SU-DHL-6 (cell line): Measurements from ENCODE around the gene PPP6R2.

ENCODE experiments used
- H2AFZ ChIP-seq: fragments of 200-600 bp; sonication (generic); 2 replicates; pipeline ENCODE4 v1.6.1; 2014; ENCODE audit warnings: low read depth, mild to moderate bottlenecking, moderate library complexity, mixed read lengths, antibody characterized with exemption, low read length; ENCODE audit not compliant: severe bottlenecking
- H3F3A ChIP-seq: fragments of 200-600 bp; shearing (Covaris generic); 2 replicates; pipeline ENCODE4 v1.6.0; 2016; ENCODE audit warnings: antibody characterized with exemption, mild to moderate bottlenecking; ENCODE audit not compliant: insufficient read depth
- H3K27ac ChIP-seq: fragments of 200-600 bp; sonication (generic); 2 replicates; pipeline ENCODE4 v1.5.1; 2016; ENCODE audit warnings: low read depth, mild to moderate bottlenecking, low read length, moderate library complexity, mixed read lengths
- H3K27me3 ChIP-seq: fragments of 200-600 bp; sonication (generic), shearing (Covaris generic); 2 replicates; pipeline ENCODE4 v1.6.0; 2014; ENCODE audit warnings: mild to moderate bottlenecking, low read length
- H3K36me3 ChIP-seq: fragments of 200-600 bp; sonication (generic); 2 replicates; pipeline ENCODE4 v1.6.1; 2014; ENCODE audit warnings: mild to moderate bottlenecking, low read length, mixed read lengths
- H3K4me2 ChIP-seq: fragments of 300-600, 200-600 bp; shearing (Covaris generic), sonication (generic); 2 replicates; pipeline ENCODE4 v1.6.0; 2014; ENCODE audit warnings: low read length, low read depth, mild to moderate bottlenecking; ENCODE audit not compliant: poor library complexity, severe bottlenecking
- H3K4me3 ChIP-seq: fragments of 200-600 bp; sonication (generic); 2 replicates; pipeline ENCODE4 v1.5.1; 2014; ENCODE audit warnings: antibody characterized with exemption, low read length, mild to moderate bottlenecking, mixed read lengths; ENCODE audit not compliant: insufficient read depth, poor library complexity, severe bottlenecking
- H3K79me2 ChIP-seq: fragments of 200-600 bp; sonication (generic); 2 replicates; pipeline ENCODE4 v1.6.1; 2014; ENCODE audit warnings: mild to moderate bottlenecking, low read length, moderate library complexity; ENCODE audit not compliant: insufficient read depth
- H3K9ac ChIP-seq: fragments of 200-600 bp; sonication (generic); 2 replicates; pipeline ENCODE4 v1.7.0; 2014; ENCODE audit warnings: mild to moderate bottlenecking, low read length
- H3K9me2 ChIP-seq: fragments of 200-600 bp; sonication (generic); replicated peaks from 2 replicates; pipeline ENCODE4 v1.6.1; 2014; ENCODE audit warnings: low read length; ENCODE audit not compliant: insufficient read depth
- H3K9me3 ChIP-seq: fragments of 200-600 bp; sonication (generic); 2 replicates; pipeline ENCODE4 v1.6.1; 2014; ENCODE audit warnings: low read length, mixed read lengths; ENCODE audit not compliant: insufficient read depth
- H4K20me1 ChIP-seq: fragments of 200-600 bp; sonication (generic); 2 replicates; pipeline ENCODE4 v1.6.1; 2014; ENCODE audit warnings: low read depth, mild to moderate bottlenecking, antibody characterized with exemption, low read length, moderate library complexity, mixed read lengths
- CTCF ChIP-seq: fragments of 200-600 bp; sonication (generic); IDR thresholded peaks from one replicate; pipeline ENCODE4 v1.5.1; 2017; ENCODE audit warnings: antibody characterized with exemption, mild to moderate bottlenecking, low read length, moderate library complexity; ENCODE audit not compliant: insufficient read depth, poor library complexity, severe bottlenecking
- EZH2phosphoT487 ChIP-seq: fragments of 200-600 bp; sonication (generic), shearing (Covaris generic); conservative IDR thresholded peaks from 2 replicates; pipeline ENCODE4 v1.6.1; 2018; ENCODE audit warnings: mild to moderate bottlenecking, antibody characterized with exemption, low read length, moderate library complexity, mixed read lengths

PPP6R2 gene

GRCh38 chr22:50443801-50444625, 100.9 kb downstream of the PPP6R2 start:
- Histone ChIP-seq H4K20me1 (no peaks in the 10 kb centered on the region), H3K9ac (no peak overlapping the region)

GRCh38 chr22:50444663-50445062, 101.5 kb downstream of the PPP6R2 start:
- peak overlapping the region; percentile 63 for H3K27ac ChIP-seq
- H3K4me2 ChIP-seq = no peak overlapping the region
- peaks cover 47% of the 10 kb centered on the region for H3F3A ChIP-seq
- no peaks in the 10 kb centered on the region for H4K20me1 ChIP-seq
- no peaks in the 10 kb centered on the region for H3K79me2 ChIP-seq
- TF ChIP-seq CTCF (no peak), EZH2phosphoT487 (no peak)
- no peak overlapping the region for H3K4me3 ChIP-seq
- H3K9me3 ChIP-seq = no peaks in the 10 kb centered on the region
- H3K27me3 ChIP-seq = no peaks in the 10 kb centered on the region
- no peak overlapping the region for H3K9ac ChIP-seq
- H3K9me2 ChIP-seq = no peaks in the 10 kb centered on the region
- no peak overlapping the region for H2AFZ ChIP-seq
- H3K36me3 ChIP-seq = no peaks in the 10 kb centered on the region

More at GRCh38 chr22:50443801-50444625, 100.9 kb downstream of the PPP6R2 start:
- Histone ChIP-seq H3K27ac (no peak overlapping the region), H3K4me3 (no peak overlapping the region), H3K79me2 (no peaks in the 10 kb centered on the region), H3F3A (peaks cover 40% of the 10 kb centered on the region), H3K36me3 (no peaks in the 10 kb centered on the region), H3K9me2 (no peaks in the 10 kb centered on the region), H3K4me2 (no peak overlapping the region), H3K9me3 (no peaks in the 10 kb centered on the region), H2AFZ (no peak overlapping the region), H3K27me3 (no peaks in the 10 kb centered on the region)
- TF ChIP-seq CTCF (no peak), EZH2phosphoT487 (no peak)

- TF ChIP-seq CTCF (no peak), EZH2phosphoT487 (no peak)
- Histone ChIP-seq H4K20me1 (no peaks in the 10 kb centered on the region), H3K9me3 (no peaks in the 10 kb centered on the region), H3K27ac (peak overlapping the region; percentile 63), H3K36me3 (no peaks in the 10 kb centered on the region), H3K9ac (no peak overlapping the region), H3K4me3 (no peak overlapping the region), H3F3A (peaks cover 52% of the 10 kb centered on the region), H3K4me2 (no peak overlapping the region), H3K27me3 (no peaks in the 10 kb centered on the region), H3K9me2 (no peaks in the 10 kb centered on the region), H2AFZ (no peak overlapping the region), H3K79me2 (no peaks in the 10 kb centered on the region)
Observed at GRCh38 chr22:50445071-50445879, 102.1 kb downstream of the PPP6R2 start.
